GM19395 (cell line): ENCODE measurements around the gene SLC22A17.
"Not testable (repeated sequence)": the region's sequence is repeated elsewhere in the genome, so short reads cannot be mapped to it uniquely, and the experiment has no call there.

Source experiments
- ATAC-seq: cut with Tn5 transposase; IDR thresholded peaks from one replicate; pipeline ENCODE4 v1.9.1; 2021; ENCODE audit warnings: mild to moderate bottlenecking, moderate library complexity; ENCODE audit not compliant: unreplicated experiment

SLC22A17 gene

GRCh38 chr14:23352506-23353432, at the start of gene SLC22A17:
Gene SLC22A17 (minus strand): TSS chr14:23352887.
- ATAC-seq, result no peak

- no peak for ATAC-seq
These were observed 48.6 kb upstream of the SLC22A17 start for GRCh38 chr14:23401291-23401690.

GRCh38 chr14:23400496-23401149, 47.9 kb upstream of the SLC22A17 start:
- not testable (repeated sequence) for ATAC-seq

GRCh38 chr14:23399591-23399990, 46.9 kb upstream of the SLC22A17 start:
- ATAC-seq, result no peak

GRCh38 chr14:23399136-23399535, 46.4 kb upstream of the SLC22A17 start:
- ATAC-seq, result no peak

GRCh38 chr14:23398348-23398747, 45.7 kb upstream of the SLC22A17 start:
- ATAC-seq, result no peak

GRCh38 chr14:23396781-23397407, 44.2 kb upstream of the SLC22A17 start:
- no peak for ATAC-seq

- no peak for ATAC-seq
These were observed 43.4 kb upstream of the SLC22A17 start for GRCh38 chr14:23396126-23396525.

- no peak for ATAC-seq
These were observed 39.9 kb upstream of the SLC22A17 start for GRCh38 chr14:23392613-23393012.

- not testable (repeated sequence) for ATAC-seq
These were observed 37.2 kb upstream of the SLC22A17 start for GRCh38 chr14:23389871-23390270.

GRCh38 chr14:23389396-23389795, 36.7 kb upstream of the SLC22A17 start:
- no peak for ATAC-seq

GRCh38 chr14:23388996-23389395, 36.3 kb upstream of the SLC22A17 start:
- ATAC-seq, result no peak

- no peak for ATAC-seq
These were observed 35.5 kb upstream of the SLC22A17 start for GRCh38 chr14:23387916-23388882.

- no peak for ATAC-seq
These were observed 34.3 kb upstream of the SLC22A17 start for GRCh38 chr14:23386999-23387398.

- ATAC-seq, result not testable (repeated sequence)
These were observed 33.6 kb upstream of the SLC22A17 start for GRCh38 chr14:23386266-23386657.

GRCh38 chr14:23385642-23386265, 33.1 kb upstream of the SLC22A17 start:
- no peak for ATAC-seq

- ATAC-seq, result no peak
These were observed 32.6 kb upstream of the SLC22A17 start for GRCh38 chr14:23385244-23385641.

GRCh38 chr14:23384364-23385080, 31.8 kb upstream of the SLC22A17 start:
- no peak for ATAC-seq

GRCh38 chr14:23382731-23383440, 30.2 kb upstream of the SLC22A17 start:
- ATAC-seq, result no peak
